ENCODE results near the gene SDK2. TPM values are rescaled to one million over a fixed set of nuclear protein-coding genes. Genes with fewer than 3 reads are reported as not detected.

Gene SDK2
- polyA plus RNA-seq, 1 of the 3 experiments (the other 2 are of a cell fraction): 0.02 TPM

GRCh38 chr17:73420897-73421296 lies 223.3 kb downstream of the SDK2 start:
- CTCF ChIA-PET: interaction anchor here (0.9 to 3.8 kb wide), 13 partner anchors 8 to 696 kb away, joined by 3 to 19 read pairs (median 5); no protein-coding TSS in a partner anchor
- TF ChIP-seq EZH2phosphoT487 (IDR thresholded peaks at IDR 0.05; ENCODE audit: borderline replicate concordance, low read depth) (no peak), USF2 (IDR thresholded peaks at IDR 0.05; ENCODE audit: borderline replicate concordance, low read depth, low read length) (no peak), SMC3 (IDR thresholded peaks at IDR 0.05; ENCODE audit: low read depth, low read length) (peak; percentile 21; the same call in 1 of the 2 replicates), ZBTB33 (IDR thresholded peaks at IDR 0.05; ENCODE audit: borderline replicate concordance, low read depth) (no peak), CTCF (IDR thresholded peaks at IDR 0.05) (peak; percentile 35), TCF12 (IDR thresholded peaks at IDR 0.05) (no peak), YY1 (IDR thresholded peaks at IDR 0.05; ENCODE audit: low read depth) (no peak), EP300 (IDR thresholded peaks at IDR 0.05; ENCODE audit: borderline replicate concordance in 1 of 2, low read depth in 1 of 2, low read length in 1 of 2) (no peak), IRF3 (IDR thresholded peaks at IDR 0.05; ENCODE audit: low read depth, low read length) (no peak), FOSL2 (IDR thresholded peaks at IDR 0.05; ENCODE audit: borderline replicate concordance, low read depth) (no peak), GATA2 (CRISPR knock-in tag; IDR thresholded peaks at IDR 0.05) (no peak), NFIC (IDR thresholded peaks at IDR 0.05; ENCODE audit: borderline replicate concordance) (no peak), SIN3A (IDR thresholded peaks at IDR 0.05; ENCODE audit: borderline replicate concordance, low read depth, low read length) (no peak), TEAD4 (IDR thresholded peaks at IDR 0.05; ENCODE audit: borderline replicate concordance, insufficient read depth) (no peak), RXRA (IDR thresholded peaks at IDR 0.05; ENCODE audit: borderline replicate concordance, low read depth) (no peak), TAF1 (IDR thresholded peaks at IDR 0.05; ENCODE audit: borderline replicate concordance, low read depth, low read length) (no peak), CHD2 (IDR thresholded peaks at IDR 0.05; ENCODE audit: low read length, partially characterized antibody) (no peak), PBX3 (IDR thresholded peaks at IDR 0.05) (no peak), JUND (IDR thresholded peaks at IDR 0.05) (no peak), RCOR1 (IDR thresholded peaks at IDR 0.05; ENCODE audit: low read length) (no peak), POLR2AphosphoS5 (IDR thresholded peaks at IDR 0.05; ENCODE audit: low read depth, low read length) (no peak), FOXJ3 (CRISPR knock-in tag; IDR thresholded peaks at IDR 0.05) (no peak), MXI1 (IDR thresholded peaks at IDR 0.05; ENCODE audit: low read depth, low read length) (no peak), GABPA (IDR thresholded peaks at IDR 0.05; ENCODE audit: low read depth) (no peak), RAD21 (IDR thresholded peaks at IDR 0.05; ENCODE audit: low read length) (peak; percentile 22; the same call in 1 of the 2 replicates)

More at GRCh38 chr17:73420897-73421296, 223.3 kb downstream of the SDK2 start:
- H3K36me3 ChIP-seq (replicated peaks in 1 of 2; ENCODE audit: control insufficient read depth in 1 of 2, insufficient read depth in 2 of 2, low read length in 1 of 2): no peaks in the 10 kb centered on the region
- no peaks in the 10 kb centered on the region for H3F3A ChIP-seq (replicated peaks; ENCODE audit: insufficient read depth)
- peak; percentile 68 for DNase-seq
- no peaks in the 10 kb centered on the region for H3K9me3 ChIP-seq
- POLR2A ChIA-PET: no interaction called here
- H2AFZ ChIP-seq (ENCODE audit: low read depth): no peak overlapping the region
- H3K4me2 ChIP-seq: no peak overlapping the region
- no peak overlapping the region for H3K27ac ChIP-seq (ENCODE audit: low read depth in 2 of 2, low read length in 1 of 2)
- no peaks in the 10 kb centered on the region for H3K27me3 ChIP-seq (ENCODE audit: insufficient read depth)
- no peak overlapping the region for H3K9ac ChIP-seq
- WGBS (ENCODE audit: low lambda C conversion rate): 46% methylated on average over 9 of the region's 9 CpGs
- no peaks in the 10 kb centered on the region for H4K20me1 ChIP-seq (ENCODE audit: insufficient read depth)
- no peak overlapping the region for H3K4me3 ChIP-seq (ENCODE audit: low read depth in 2 of 2, low read length in 1 of 2)
- H3K9me2 ChIP-seq: no peaks in the 10 kb centered on the region
- H3K79me2 ChIP-seq (ENCODE audit: insufficient read depth): no peaks in the 10 kb centered on the region
- no peaks in the 10 kb centered on the region; a peak in 1 of 4 replicates for H3K4me1 ChIP-seq (ENCODE audit: control insufficient read depth in 1 of 2, insufficient read depth in 2 of 2, low read depth in 1 of 2, low read length in 1 of 2)
